Osteocyte (in vitro differentiated cells): Measurements from ENCODE around the gene SRPX2. TPM values are rescaled to one million over a fixed set of nuclear protein-coding genes. Genes with fewer than 3 reads are reported as not detected.

ENCODE experiments used
- DNase-seq: peaks from one replicate; pipeline ENCODE4 v3.0.0; 2021; ENCODE audit warnings: mixed read lengths; ENCODE audit not compliant: unreplicated experiment; ENCODE audit errors: extremely low spot score
- H3K27ac Mint-ChIP-seq: one replicate; pipeline ENCODE4 v1.8.0; 2021; ENCODE audit warnings: mild to moderate bottlenecking, mixed read lengths; ENCODE audit not compliant: unreplicated experiment
- H3K27me3 Mint-ChIP-seq: one replicate; pipeline ENCODE4 v1.8.0; 2021; ENCODE audit warnings: mixed read lengths; ENCODE audit not compliant: unreplicated experiment
- H3K36me3 Mint-ChIP-seq: one replicate; pipeline ENCODE4 v1.8.0; 2021; ENCODE audit warnings: mixed read lengths; ENCODE audit not compliant: unreplicated experiment
- H3K4me1 Mint-ChIP-seq: one replicate; pipeline ENCODE4 v1.8.0; 2021; ENCODE audit warnings: mixed read lengths; ENCODE audit not compliant: unreplicated experiment
- H3K4me3 Mint-ChIP-seq: one replicate; pipeline ENCODE4 v1.8.0; 2021; ENCODE audit warnings: mild to moderate bottlenecking, moderate library complexity, mixed read lengths; ENCODE audit not compliant: unreplicated experiment
- H3K9me3 Mint-ChIP-seq: one replicate; pipeline ENCODE4 v1.8.0; 2021; ENCODE audit warnings: mixed read lengths; ENCODE audit not compliant: unreplicated experiment
- CTCF ChIP-seq: fragments of 200-600 bp; sonication (generic); IDR thresholded peaks from 2 replicates; pipeline ENCODE4 v1.5.0; 2021; ENCODE audit warnings: antibody characterized with exemption, mild to moderate bottlenecking, moderate library complexity
- total RNA-seq: library from RNA; stranded (reverse); gene quantifications from 2 replicates; pipeline ENCODE4 v1.2.1, GENCODE V29; 2021

The SRPX2 gene
- total RNA-seq, 1 donor from 2014 or later = 47.9 TPM

GRCh38 chrX:100649550-100650356, 5.8 kb downstream of the SRPX2 start:
- DNase-seq = no peak
- Mint-ChIP-seq H3K4me3 (no peak overlapping the region), H3K36me3 (no peaks in the 10 kb centered on the region), H3K4me1 (peaks cover 60% of the 10 kb centered on the region), H3K27ac (peak overlapping the region; percentile 98), H3K9me3 (peaks cover 7% of the 10 kb centered on the region), H3K27me3 (no peaks in the 10 kb centered on the region)
- TF ChIP-seq CTCF = no peak

- Mint-ChIP-seq H3K27ac (peak overlapping the region; percentile 98), H3K27me3 (no peaks in the 10 kb centered on the region), H3K36me3 (no peaks in the 10 kb centered on the region), H3K9me3 (peaks cover 7% of the 10 kb centered on the region), H3K4me3 (no peak overlapping the region), H3K4me1 (peaks cover 54% of the 10 kb centered on the region)
- TF ChIP-seq CTCF = no peak
- DNase-seq = no peak
These were observed 6.8 kb downstream of the SRPX2 start for GRCh38 chrX:100650841-100651240.

- no peak overlapping the region for H3K27ac Mint-ChIP-seq
- peaks cover 45% of the 10 kb centered on the region for H3K4me1 Mint-ChIP-seq
- no peak overlapping the region for H3K4me3 Mint-ChIP-seq
- DNase-seq = no peak
- no peak for TF ChIP-seq CTCF
- no peaks in the 10 kb centered on the region for H3K27me3 Mint-ChIP-seq
- H3K9me3 Mint-ChIP-seq = peaks cover 7% of the 10 kb centered on the region
- no peaks in the 10 kb centered on the region for H3K36me3 Mint-ChIP-seq
These were observed 8.3 kb downstream of the SRPX2 start for GRCh38 chrX:100652266-100652665.

DNA sequence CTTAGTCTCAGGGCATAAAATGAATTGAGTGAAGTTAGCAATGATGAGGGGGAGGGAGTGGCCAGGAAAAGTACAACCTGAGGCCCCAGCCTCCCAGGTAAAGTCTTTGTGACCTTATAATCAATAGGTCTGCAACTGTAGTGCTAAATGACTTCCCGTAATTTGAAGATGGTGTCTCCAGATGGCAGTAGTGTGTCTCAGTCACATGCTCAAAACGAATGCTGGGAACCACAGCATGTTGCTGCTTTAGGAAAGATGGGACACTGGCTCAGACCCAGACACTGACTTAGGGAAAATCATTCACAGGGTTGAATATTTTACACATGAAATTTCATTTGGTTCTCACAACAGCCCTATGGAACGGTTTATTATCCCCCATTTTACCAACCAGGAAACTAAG, 10.3 kb downstream of the SRPX2 start:
- H3K27me3 Mint-ChIP-seq = no peaks in the 10 kb centered on the region
- peak; percentile 34 for TF ChIP-seq CTCF
- no peak overlapping the region for H3K27ac Mint-ChIP-seq
- DNase-seq = no peak
- peaks cover 33% of the 10 kb centered on the region for H3K4me1 Mint-ChIP-seq
- H3K36me3 Mint-ChIP-seq = peaks cover 6% of the 10 kb centered on the region
- peaks cover 12% of the 10 kb centered on the region for H3K9me3 Mint-ChIP-seq
- H3K4me3 Mint-ChIP-seq = no peak overlapping the region

- no peak for TF ChIP-seq CTCF
- Mint-ChIP-seq H3K36me3 (peaks cover 6% of the 10 kb centered on the region), H3K4me1 (peaks cover 14% of the 10 kb centered on the region), H3K27me3 (no peaks in the 10 kb centered on the region), H3K9me3 (peaks cover 5% of the 10 kb centered on the region), H3K4me3 (no peak overlapping the region), H3K27ac (peak overlapping the region; percentile 17)
- DNase-seq = no peak
These were observed 15.0 kb downstream of the SRPX2 start for GRCh38 chrX:100658941-100659381.
